Fibroblast of mammary gland (primary cell): ENCODE results near the gene RPS19BP1.

Source experiments
- DNase-seq: peaks from one replicate; pipeline ENCODE4 v3.0.0-alpha.2; 2010; ENCODE audit warnings: low read depth
- H3K4me3 ChIP-seq: 2 replicates; pipeline ENCODE4 v1.5.1; 2011; ENCODE audit warnings: low read depth, mild to moderate bottlenecking, low read length, moderate library complexity; ENCODE audit not compliant: control insufficient read depth
- TF ChIP-seq, protein P1 (sequence below): conservative IDR thresholded peaks from 2 replicates; pipeline ENCODE4 v1.5.1; 2011; ENCODE audit warnings: low read depth, low read length, inconsistent platforms; ENCODE audit not compliant: control insufficient read depth, insufficient read depth

The RPS19BP1 gene

GRCh38 chr22:39515266-39516050 lies 17.1 kb downstream of the RPS19BP1 start:
- TF ChIP-seq, protein P1, sequence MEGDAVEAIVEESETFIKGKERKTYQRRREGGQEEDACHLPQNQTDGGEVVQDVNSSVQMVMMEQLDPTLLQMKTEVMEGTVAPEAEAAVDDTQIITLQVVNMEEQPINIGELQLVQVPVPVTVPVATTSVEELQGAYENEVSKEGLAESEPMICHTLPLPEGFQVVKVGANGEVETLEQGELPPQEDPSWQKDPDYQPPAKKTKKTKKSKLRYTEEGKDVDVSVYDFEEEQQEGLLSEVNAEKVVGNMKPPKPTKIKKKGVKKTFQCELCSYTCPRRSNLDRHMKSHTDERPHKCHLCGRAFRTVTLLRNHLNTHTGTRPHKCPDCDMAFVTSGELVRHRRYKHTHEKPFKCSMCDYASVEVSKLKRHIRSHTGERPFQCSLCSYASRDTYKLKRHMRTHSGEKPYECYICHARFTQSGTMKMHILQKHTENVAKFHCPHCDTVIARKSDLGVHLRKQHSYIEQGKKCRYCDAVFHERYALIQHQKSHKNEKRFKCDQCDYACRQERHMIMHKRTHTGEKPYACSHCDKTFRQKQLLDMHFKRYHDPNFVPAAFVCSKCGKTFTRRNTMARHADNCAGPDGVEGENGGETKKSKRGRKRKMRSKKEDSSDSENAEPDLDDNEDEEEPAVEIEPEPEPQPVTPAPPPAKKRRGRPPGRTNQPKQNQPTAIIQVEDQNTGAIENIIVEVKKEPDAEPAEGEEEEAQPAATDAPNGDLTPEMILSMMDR, result no peak
- no peak for DNase-seq
- no peak overlapping the region for H3K4me3 ChIP-seq

DNA sequence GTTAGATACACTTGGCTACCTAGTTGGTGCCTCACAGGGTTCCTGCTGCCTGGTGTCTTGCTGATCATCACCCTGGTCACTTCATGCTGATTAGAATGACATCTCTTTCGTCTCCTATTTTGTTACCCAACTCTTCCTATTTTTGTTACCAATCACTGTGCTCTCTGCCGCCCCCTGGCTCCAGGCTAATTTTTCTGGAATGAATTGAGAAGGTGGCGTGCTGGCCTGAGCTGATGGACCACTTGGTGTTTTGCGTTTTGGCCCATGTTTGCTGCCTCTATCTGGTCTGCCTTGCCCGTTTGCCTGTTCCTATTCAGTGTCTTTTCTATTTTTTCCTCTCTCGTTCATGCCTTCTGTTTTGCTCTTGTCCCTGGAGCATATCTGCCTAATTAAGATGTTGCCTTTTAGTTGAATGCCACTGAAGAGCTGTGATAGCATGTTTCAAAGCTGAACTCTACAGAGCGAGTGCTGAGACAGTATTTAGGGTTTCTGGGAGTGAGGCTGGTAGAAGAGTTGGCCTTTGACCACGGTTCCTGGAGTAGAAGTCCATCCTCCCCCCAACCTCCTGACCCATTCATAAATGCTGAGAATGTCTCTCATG lies 18.1 kb downstream of the RPS19BP1 start:
- DNase-seq, result peak; percentile 44
- TF ChIP-seq, protein P1, result peak; percentile 78
- H3K4me3 ChIP-seq, result no peak overlapping the region

- no peak overlapping the region for H3K4me3 ChIP-seq
- DNase-seq, result no peak
- TF ChIP-seq, protein P1, result no peak
These were observed 18.8 kb downstream of the RPS19BP1 start for GRCh38 chr22:39513791-39514190.

- no peak overlapping the region for H3K4me3 ChIP-seq
- DNase-seq, result no peak
- TF ChIP-seq, protein P1, result no peak
These were observed 20.5 kb downstream of the RPS19BP1 start for GRCh38 chr22:39512026-39512425.

- TF ChIP-seq, protein P1, result no peak
- H3K4me3 ChIP-seq, result no peak overlapping the region
- DNase-seq, result no peak
These were observed 21.3 kb downstream of the RPS19BP1 start for GRCh38 chr22:39511226-39511625.

DNA sequence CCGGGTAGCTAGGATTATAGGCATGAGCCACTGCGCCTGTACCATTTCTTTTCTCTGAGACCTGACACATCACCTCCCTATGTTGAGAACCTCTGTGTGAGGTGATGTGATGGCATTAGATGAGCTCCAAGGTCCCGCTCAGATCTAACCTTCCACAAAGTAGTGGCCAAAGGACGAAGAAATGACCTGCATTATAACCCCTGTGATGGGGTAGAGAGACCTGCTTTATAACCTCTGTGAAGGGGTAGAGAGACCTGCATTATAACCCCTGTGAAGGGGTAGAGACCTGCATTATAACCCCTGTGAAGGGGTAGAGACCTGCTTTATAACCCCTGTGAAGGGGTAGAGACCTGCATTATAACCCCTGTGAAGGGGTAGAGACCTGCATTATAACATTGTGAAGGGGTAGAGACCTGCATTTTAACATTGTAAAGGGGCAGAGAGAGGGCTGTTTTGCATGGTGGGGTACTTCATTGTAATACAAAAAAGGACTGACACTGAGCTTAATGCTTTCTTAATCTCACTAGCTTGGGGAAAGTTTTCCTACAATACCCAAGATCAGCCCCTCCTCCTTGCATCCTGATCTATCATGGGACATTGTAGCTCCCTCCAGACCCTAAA lies 21.9 kb downstream of the RPS19BP1 start:
- no peak for DNase-seq
- no peak overlapping the region for H3K4me3 ChIP-seq
- TF ChIP-seq, protein P1, result no peak
